GM12878 (cell line): ENCODE data around the gene PRPSAP2.

Source experiments
- CBFB ChIP-seq: IDR thresholded peaks from 2 replicates; pipeline ENCODE4 v1.6.1; 2016; ENCODE audit warnings: antibody characterized with exemption, low read depth
- JUND ChIP-seq: IDR thresholded peaks from 2 replicates; pipeline ENCODE4 v1.6.1; 2012; ENCODE audit warnings: low read depth, mild to moderate bottlenecking, low read length, improper control_type of control experiment, moderate library complexity

GRCh38 chr17:18910326-18910725 is 52.4 kb downstream of the PRPSAP2 start:
- TF ChIP-seq JUND (no peak), CBFB (no peak)
